Activated CD8-positive, alpha-beta T cell treated with anti-CD3 and anti-CD28 coated beads, Interleukin-2, amount 10 ng/mL, durations not matched to agents 7 days and 5 days (primary cell): ENCODE results near the gene ATF6B. TPM values are rescaled to one million over a fixed set of nuclear protein-coding genes. Genes with fewer than 3 reads are reported as not detected.

ENCODE experiments used
- ATAC-seq: fragments of 150-1000 bp; cut with Tn5 transposase; one replicate; pipeline ENCODE4 v1.10.0; 2021; ENCODE audit warnings: moderate library complexity
- CTCF ChIA-PET: fragments of 350-600 bp; sonication (Branson Sonifier 250); formaldehyde crosslinking; loops from one replicate; lab custom pipeline; 2021; ENCODE audit warnings: antibody characterized with exemption; lab: Charles Lee
- POLR2A ChIA-PET: fragments of 350-600 bp; sonication (Branson Sonifier 250); formaldehyde crosslinking; loops from one replicate; lab custom pipeline; 2021; ENCODE audit warnings: antibody characterized with exemption; lab: Charles Lee
- DNase-seq: peaks from one replicate; pipeline ENCODE4 v3.0.0-alpha.2; 2020
- H3K27ac Mint-ChIP-seq: one replicate; pipeline ENCODE4 v1.8.0; 2021; ENCODE audit warnings: mild to moderate bottlenecking, mixed read lengths
- H3K27me3 Mint-ChIP-seq: one replicate; pipeline ENCODE4 v1.8.0; 2021; ENCODE audit warnings: low read depth, mixed read lengths
- H3K36me3 Mint-ChIP-seq: one replicate; pipeline ENCODE4 v1.8.0; 2021; ENCODE audit warnings: low read depth, mixed read lengths
- H3K4me1 Mint-ChIP-seq: one replicate; pipeline ENCODE4 v1.8.0; 2021; ENCODE audit warnings: low read depth, mixed read lengths
- H3K4me3 Mint-ChIP-seq: one replicate; pipeline ENCODE4 v1.8.0; 2021; ENCODE audit warnings: mild to moderate bottlenecking, mixed read lengths
- H3K9me3 Mint-ChIP-seq: one replicate; pipeline ENCODE4 v1.8.0; 2022; ENCODE audit warnings: mixed read lengths; ENCODE audit not compliant: insufficient read depth
- total RNA-seq, 2 experiments: library from RNA; stranded (reverse); gene quantifications; one replicate each; pipeline ENCODE4 v1.2.3, GENCODE V29; 2021

The ATF6B gene
- total RNA-seq, 2 experiments from 2014 or later, result 107 to 117 TPM

DNA sequence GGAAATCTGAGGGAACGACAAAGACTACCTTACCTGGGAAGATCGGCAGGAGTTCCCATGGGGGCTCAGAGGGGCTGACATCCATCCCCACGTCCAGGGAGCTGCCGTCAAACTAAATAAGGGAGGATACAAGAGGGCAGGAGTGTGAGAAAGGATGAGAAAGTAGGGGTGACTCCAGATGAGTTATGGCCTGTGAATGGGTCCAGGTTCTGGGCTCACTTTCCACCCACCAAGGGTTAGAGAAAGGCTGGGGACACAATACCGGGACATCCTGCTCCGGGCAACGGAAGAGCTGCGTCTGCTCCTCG lies 683 bp downstream of the ATF6B start:
- CTCF ChIA-PET, result interaction anchor here (1.0 to 5.4 kb wide), 5 partner anchors 10 to 68 kb away, joined by 3 to 67 read pairs (median 5); partner anchors contain the start of gene AGPAT1
- H3K9me3 Mint-ChIP-seq, result no peaks in the 10 kb centered on the region
- H3K27me3 Mint-ChIP-seq, result no peaks in the 10 kb centered on the region
- H3K4me1 Mint-ChIP-seq, result peaks cover 46% of the 10 kb centered on the region
- DNase-seq, result no peak
- H3K27ac Mint-ChIP-seq, result peak overlapping the region; percentile 98
- peaks cover 38% of the 10 kb centered on the region for H3K36me3 Mint-ChIP-seq
- POLR2A ChIA-PET, result interaction anchor here (0.6 to 3.8 kb wide), 4 partner anchors 49 to 1494 kb away, joined by 3 to 35 read pairs (median 3); partner anchors contain the start of genes GPSM3, ITPR3 and PBX2
- ATAC-seq, result no peak
- peak overlapping the region; percentile 99 for H3K4me3 Mint-ChIP-seq

DNA sequence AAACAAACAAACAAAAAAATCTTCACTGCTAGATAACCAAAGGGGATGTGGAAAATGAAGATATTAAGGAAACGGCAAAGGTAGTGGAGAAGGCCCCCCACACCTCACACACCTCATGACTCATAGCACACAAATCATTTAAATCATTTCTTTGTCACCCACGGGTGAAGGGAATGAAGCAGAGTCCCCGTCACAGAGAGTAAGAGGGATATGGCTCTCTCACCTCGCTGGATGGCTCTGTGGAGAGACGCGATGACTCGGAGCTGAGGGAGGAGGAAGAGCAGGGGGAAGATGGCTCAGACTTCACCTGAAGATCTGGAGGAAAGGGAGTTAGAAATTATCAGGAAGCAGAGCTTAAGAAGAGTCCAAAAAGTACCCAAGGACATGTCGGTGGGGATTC lies 1.2 kb downstream of the ATF6B start:
- Mint-ChIP-seq H3K27ac (peak overlapping the region; percentile 98), H3K4me1 (peaks cover 46% of the 10 kb centered on the region), H3K27me3 (no peaks in the 10 kb centered on the region), H3K9me3 (no peaks in the 10 kb centered on the region), H3K4me3 (peak overlapping the region; percentile 99), H3K36me3 (peaks cover 41% of the 10 kb centered on the region)
- no peak for DNase-seq
- ChIA-PET POLR2A (interaction anchor here (0.7 to 3.8 kb wide), 2 partner anchors 49 to 65 kb away, joined by 3 to 35 read pairs; partner anchors contain the start of genes GPSM3 and PBX2), CTCF (interaction anchor here (1.0 to 5.4 kb wide), 3 partner anchors 9 to 69 kb away, joined by 3 to 67 read pairs (median 28); no protein-coding TSS in a partner anchor)
- ATAC-seq, result no peak

GRCh38 chr6:32123681-32124080 lies 4.4 kb downstream of the ATF6B start:
- DNase-seq (no peak), ATAC-seq (no peak)
- CTCF ChIA-PET, result interaction anchor here (2.0 kb wide), 1 partner anchor 72 kb away, joined by 4 read pairs; no protein-coding TSS in a partner anchor
- H3K9me3 Mint-ChIP-seq, result no peaks in the 10 kb centered on the region
- peaks cover 40% of the 10 kb centered on the region for H3K4me1 Mint-ChIP-seq
- POLR2A ChIA-PET, result no interaction called here
- no peaks in the 10 kb centered on the region for H3K27me3 Mint-ChIP-seq
- H3K4me3 Mint-ChIP-seq, result no peak overlapping the region
- H3K27ac Mint-ChIP-seq, result no peak overlapping the region
- peaks cover 60% of the 10 kb centered on the region for H3K36me3 Mint-ChIP-seq

- Mint-ChIP-seq H3K4me3 (no peak overlapping the region), H3K36me3 (peaks cover 61% of the 10 kb centered on the region), H3K27me3 (no peaks in the 10 kb centered on the region), H3K27ac (no peak overlapping the region), H3K4me1 (peaks cover 15% of the 10 kb centered on the region), H3K9me3 (no peaks in the 10 kb centered on the region)
- DNase-seq (no peak), ATAC-seq (no peak)
- ChIA-PET CTCF (no interaction called here), POLR2A (interaction anchor here (0.6 kb wide), 1 partner anchor 372 kb away, joined by 3 read pairs; no protein-coding TSS in a partner anchor)
Measured at GRCh38 chr6:32120573-32121059, 7.4 kb downstream of the ATF6B start.

GRCh38 chr6:32118782-32119628 lies 9.0 kb downstream of the ATF6B start:
- Mint-ChIP-seq H3K4me1 (peaks cover 10% of the 10 kb centered on the region), H3K36me3 (peaks cover 62% of the 10 kb centered on the region), H3K27me3 (no peaks in the 10 kb centered on the region), H3K4me3 (no peak overlapping the region), H3K9me3 (no peaks in the 10 kb centered on the region), H3K27ac (peak overlapping the region; percentile 67)
- POLR2A ChIA-PET, result no interaction called here
- DNase-seq, result peak; percentile 80
- ATAC-seq, result peak; percentile 86
- CTCF ChIA-PET, result interaction anchor here (0.8 to 3.6 kb wide), 19 partner anchors 10 to 135 kb away, joined by 3 to 67 read pairs (median 5); partner anchors contain the start of genes AGPAT1, ATF6B, EGFL8 and FKBPL

DNA sequence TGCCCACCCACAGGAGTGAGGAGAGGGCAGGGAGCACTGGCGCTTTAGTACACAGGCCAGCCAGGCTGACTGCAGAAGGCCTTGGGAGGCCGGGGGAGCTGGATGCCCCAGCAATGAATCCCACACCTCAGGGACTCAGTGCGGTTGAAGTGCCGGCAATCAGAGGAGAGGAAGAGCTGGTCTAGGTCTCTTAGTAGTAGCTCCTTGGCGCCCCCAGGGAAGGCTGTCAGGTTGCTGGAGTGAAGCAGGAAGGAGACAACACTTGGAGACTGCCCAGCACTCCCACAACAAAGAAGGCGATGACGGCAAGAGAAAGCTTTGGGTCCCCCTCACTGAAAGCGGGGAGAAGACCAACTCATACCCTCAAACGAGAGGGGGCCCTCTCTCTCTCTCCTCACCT lies 10.6 kb downstream of the ATF6B start:
- ATAC-seq (no peak), DNase-seq (no peak)
- Mint-ChIP-seq H3K9me3 (no peaks in the 10 kb centered on the region), H3K4me1 (peaks cover 10% of the 10 kb centered on the region), H3K27me3 (no peaks in the 10 kb centered on the region), H3K27ac (no peak overlapping the region), H3K4me3 (no peak overlapping the region), H3K36me3 (peaks cover 56% of the 10 kb centered on the region)
- CTCF ChIA-PET, result interaction anchor here (1.2 to 3.6 kb wide), 8 partner anchors 11 to 136 kb away, joined by 3 to 67 read pairs (median 4); partner anchors contain the start of genes ATF6B, FKBPL and PRRT1
- POLR2A ChIA-PET, result interaction anchor here (2.1 kb wide), 1 partner anchor 11 kb away, joined by 5 read pairs; no protein-coding TSS in a partner anchor

- peak overlapping the region; percentile 42 for H3K27ac Mint-ChIP-seq
- DNase-seq (peak; percentile 35), ATAC-seq (no peak)
- H3K4me3 Mint-ChIP-seq, result no peak overlapping the region
- peaks cover 10% of the 10 kb centered on the region for H3K4me1 Mint-ChIP-seq
- H3K9me3 Mint-ChIP-seq, result no peaks in the 10 kb centered on the region
- POLR2A ChIA-PET, result interaction anchor here (2.1 kb wide), 1 partner anchor 12 kb away, joined by 5 read pairs; no protein-coding TSS in a partner anchor
- H3K36me3 Mint-ChIP-seq, result peaks cover 50% of the 10 kb centered on the region
- CTCF ChIA-PET, result interaction anchor here (1.2 to 3.6 kb wide), 5 partner anchors 12 to 62 kb away, joined by 3 to 67 read pairs (median 3); partner anchors contain the start of genes ATF6B and FKBPL
- no peaks in the 10 kb centered on the region for H3K27me3 Mint-ChIP-seq
Measured at GRCh38 chr6:32116674-32117073, 11.4 kb downstream of the ATF6B start.

DNA sequence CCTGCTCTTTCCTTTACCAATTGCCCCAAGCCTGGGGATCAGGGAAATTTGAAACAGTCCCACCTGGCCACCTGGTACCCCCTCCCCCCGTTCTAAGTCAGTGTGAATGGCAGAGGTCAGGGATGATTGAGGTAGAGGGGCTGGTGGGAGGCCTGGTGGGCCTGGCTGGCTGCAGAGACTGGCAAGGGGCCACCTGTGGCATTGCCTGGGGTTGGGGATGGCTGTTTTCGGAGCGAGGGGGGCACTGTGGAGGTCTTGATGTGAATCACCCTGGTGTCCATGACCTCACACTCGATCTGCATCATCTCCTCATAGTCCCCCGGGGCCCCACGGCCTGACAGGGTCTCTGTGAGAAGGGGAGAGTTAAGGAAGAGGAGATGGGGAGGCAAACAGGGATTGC lies 12.4 kb downstream of the ATF6B start:
- no peak overlapping the region for H3K4me3 Mint-ChIP-seq
- ChIA-PET POLR2A (no interaction called here), CTCF (no interaction called here)
- DNase-seq, result no peak
- no peaks in the 10 kb centered on the region for H3K9me3 Mint-ChIP-seq
- H3K27me3 Mint-ChIP-seq, result no peaks in the 10 kb centered on the region
- H3K27ac Mint-ChIP-seq, result no peak overlapping the region
- H3K36me3 Mint-ChIP-seq, result peaks cover 42% of the 10 kb centered on the region
- H3K4me1 Mint-ChIP-seq, result peaks cover 10% of the 10 kb centered on the region
- no peak for ATAC-seq

- no peak for DNase-seq
- H3K4me3 Mint-ChIP-seq, result no peak overlapping the region
- H3K36me3 Mint-ChIP-seq, result peaks cover 40% of the 10 kb centered on the region
- H3K27me3 Mint-ChIP-seq, result no peaks in the 10 kb centered on the region
- CTCF ChIA-PET, result interaction anchor here (0.6 to 0.7 kb wide), 2 partner anchors 13 to 827 kb away, joined by 3 read pairs; partner anchors contain the start of gene ATF6B
- no peaks in the 10 kb centered on the region for H3K9me3 Mint-ChIP-seq
- H3K4me1 Mint-ChIP-seq, result peaks cover 10% of the 10 kb centered on the region
- ATAC-seq, result no peak
- POLR2A ChIA-PET, result no interaction called here
- H3K27ac Mint-ChIP-seq, result no peak overlapping the region
Measured at GRCh38 chr6:32114796-32115195, 13.2 kb downstream of the ATF6B start.

DNA sequence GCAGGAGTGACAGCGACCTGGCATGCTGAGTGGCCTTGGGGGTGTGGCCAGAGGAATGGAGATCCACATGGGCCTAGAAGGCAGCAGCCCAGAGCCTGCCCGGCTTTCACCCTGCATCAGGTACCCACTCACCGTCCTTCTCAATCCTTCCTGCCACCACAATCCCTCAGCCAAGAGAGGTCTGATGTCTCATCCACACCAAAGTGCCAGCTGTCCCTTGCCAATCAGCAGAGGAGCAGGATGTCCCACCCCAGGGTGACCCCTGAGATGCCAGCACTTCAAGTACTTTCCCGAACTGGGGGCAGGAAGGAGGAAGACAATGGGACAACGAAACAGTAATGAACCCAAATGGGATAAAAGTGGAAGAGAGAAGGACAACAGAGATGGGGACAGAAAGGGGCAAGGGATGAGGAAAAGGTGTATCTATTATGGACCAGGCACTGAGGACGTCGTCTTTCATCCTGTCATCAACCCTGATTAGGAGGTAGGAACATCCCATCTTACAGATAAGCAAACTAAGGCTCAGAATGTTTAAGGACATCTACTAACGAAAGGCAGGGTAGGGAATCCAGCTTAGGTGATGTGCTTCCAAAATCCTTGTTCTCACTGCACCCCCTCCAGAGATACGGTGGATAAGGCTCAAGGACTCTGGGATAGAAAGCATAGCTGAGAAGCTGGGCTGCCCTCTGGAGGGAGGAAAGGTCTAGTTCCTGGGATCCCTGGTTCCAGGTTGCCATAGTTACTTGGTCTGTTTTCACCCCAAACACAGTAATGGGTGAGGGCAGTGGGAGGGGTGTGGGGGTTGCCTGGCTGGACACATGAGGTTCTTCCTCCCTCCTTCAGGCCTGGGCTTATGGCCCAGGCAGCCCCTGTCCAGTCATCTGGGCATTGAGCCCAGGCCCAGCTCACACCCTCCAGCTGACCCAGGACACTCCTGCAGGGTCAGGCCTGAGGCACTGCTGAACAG lies 14.4 kb downstream of the ATF6B start:
- Mint-ChIP-seq H3K4me1 (peaks cover 2% of the 10 kb centered on the region), H3K4me3 (no peak overlapping the region), H3K27ac (no peak overlapping the region), H3K9me3 (no peaks in the 10 kb centered on the region), H3K27me3 (peaks cover 5% of the 10 kb centered on the region), H3K36me3 (peaks cover 31% of the 10 kb centered on the region)
- DNase-seq (no peak), ATAC-seq (no peak)
- ChIA-PET CTCF (interaction anchor here (0.7 kb wide), 1 partner anchor 14 kb away, joined by 3 read pairs; the partner anchor contains the start of gene ATF6B), POLR2A (interaction anchor here (1.1 kb wide), 1 partner anchor 15 kb away, joined by 3 read pairs; no protein-coding TSS in a partner anchor)
